Chondrocyte (in vitro differentiated cells): ENCODE data around the gene CCDC61. TPM values are rescaled to one million over a fixed set of nuclear protein-coding genes. Genes with fewer than 3 reads are reported as not detected.

Source experiments
- DNase-seq: peaks from one replicate; pipeline ENCODE4 v3.0.0; 2021; ENCODE audit warnings: mixed read lengths, low spot score
- H3K27ac Mint-ChIP-seq: one replicate; pipeline ENCODE4 v1.8.0; 2021; ENCODE audit warnings: mild to moderate bottlenecking, moderate library complexity, mixed read lengths; ENCODE audit not compliant: unreplicated experiment
- H3K27me3 Mint-ChIP-seq: 2 replicates; pipeline ENCODE4 v1.8.0; 2021; ENCODE audit warnings: low read depth, mixed read lengths
- H3K36me3 Mint-ChIP-seq: 2 replicates; pipeline ENCODE4 v1.8.0; 2021; ENCODE audit warnings: low read depth, mixed read lengths
- H3K4me1 Mint-ChIP-seq: 2 replicates; pipeline ENCODE4 v1.8.0; 2021; ENCODE audit warnings: low read depth, mild to moderate bottlenecking, mixed read lengths
- H3K4me3 Mint-ChIP-seq: one replicate; pipeline ENCODE4 v1.8.0; 2021; ENCODE audit warnings: mild to moderate bottlenecking, moderate library complexity, mixed read lengths; ENCODE audit not compliant: unreplicated experiment
- H3K9me3 Mint-ChIP-seq: 2 replicates; pipeline ENCODE4 v1.8.0; 2021; ENCODE audit warnings: low read depth, mixed read lengths
- total RNA-seq: library from RNA; stranded (reverse); gene quantifications from 3 replicates; pipeline ENCODE4 v1.2.1, GENCODE V29; 2021
- TF ChIP-seq, protein P1 (sequence below): fragments of 200-600 bp; sonication (generic); IDR thresholded peaks from 2 replicates; pipeline ENCODE4 v1.5.0; 2021; ENCODE audit warnings: antibody characterized with exemption, mild to moderate bottlenecking, moderate library complexity

CCDC61 gene
- total RNA-seq, 1 donor from 2014 or later, result 8.4 TPM

DNA sequence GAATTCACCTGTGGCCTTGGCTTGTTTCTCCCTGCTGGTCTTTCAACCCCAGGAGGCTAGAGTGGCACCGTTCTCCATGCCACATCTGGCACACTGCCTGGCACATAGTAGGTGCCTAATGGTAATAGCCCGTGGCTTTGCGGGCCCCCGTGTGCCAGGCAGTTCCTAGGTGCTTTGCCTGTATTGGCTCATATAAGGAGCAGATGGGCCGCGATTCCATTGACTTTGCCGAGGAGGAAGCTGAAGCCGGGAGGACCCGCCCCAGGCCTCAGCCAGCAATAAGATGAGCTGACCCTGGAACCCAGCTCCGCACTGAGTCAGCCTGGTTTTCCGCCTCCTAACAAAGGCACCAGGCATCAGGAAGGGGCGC, 26.8 kb downstream of the CCDC61 start:
- Mint-ChIP-seq H3K9me3 (peaks cover 3% of the 10 kb centered on the region), H3K27me3 (peaks cover 2% of the 10 kb centered on the region), H3K36me3 (peaks cover 8% of the 10 kb centered on the region), H3K27ac (no peak overlapping the region), H3K4me1 (peaks cover under 1% of the 10 kb centered on the region), H3K4me3 (no peak overlapping the region)
- no peak for DNase-seq
- TF ChIP-seq, protein P1, sequence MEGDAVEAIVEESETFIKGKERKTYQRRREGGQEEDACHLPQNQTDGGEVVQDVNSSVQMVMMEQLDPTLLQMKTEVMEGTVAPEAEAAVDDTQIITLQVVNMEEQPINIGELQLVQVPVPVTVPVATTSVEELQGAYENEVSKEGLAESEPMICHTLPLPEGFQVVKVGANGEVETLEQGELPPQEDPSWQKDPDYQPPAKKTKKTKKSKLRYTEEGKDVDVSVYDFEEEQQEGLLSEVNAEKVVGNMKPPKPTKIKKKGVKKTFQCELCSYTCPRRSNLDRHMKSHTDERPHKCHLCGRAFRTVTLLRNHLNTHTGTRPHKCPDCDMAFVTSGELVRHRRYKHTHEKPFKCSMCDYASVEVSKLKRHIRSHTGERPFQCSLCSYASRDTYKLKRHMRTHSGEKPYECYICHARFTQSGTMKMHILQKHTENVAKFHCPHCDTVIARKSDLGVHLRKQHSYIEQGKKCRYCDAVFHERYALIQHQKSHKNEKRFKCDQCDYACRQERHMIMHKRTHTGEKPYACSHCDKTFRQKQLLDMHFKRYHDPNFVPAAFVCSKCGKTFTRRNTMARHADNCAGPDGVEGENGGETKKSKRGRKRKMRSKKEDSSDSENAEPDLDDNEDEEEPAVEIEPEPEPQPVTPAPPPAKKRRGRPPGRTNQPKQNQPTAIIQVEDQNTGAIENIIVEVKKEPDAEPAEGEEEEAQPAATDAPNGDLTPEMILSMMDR, result no peak

DNA sequence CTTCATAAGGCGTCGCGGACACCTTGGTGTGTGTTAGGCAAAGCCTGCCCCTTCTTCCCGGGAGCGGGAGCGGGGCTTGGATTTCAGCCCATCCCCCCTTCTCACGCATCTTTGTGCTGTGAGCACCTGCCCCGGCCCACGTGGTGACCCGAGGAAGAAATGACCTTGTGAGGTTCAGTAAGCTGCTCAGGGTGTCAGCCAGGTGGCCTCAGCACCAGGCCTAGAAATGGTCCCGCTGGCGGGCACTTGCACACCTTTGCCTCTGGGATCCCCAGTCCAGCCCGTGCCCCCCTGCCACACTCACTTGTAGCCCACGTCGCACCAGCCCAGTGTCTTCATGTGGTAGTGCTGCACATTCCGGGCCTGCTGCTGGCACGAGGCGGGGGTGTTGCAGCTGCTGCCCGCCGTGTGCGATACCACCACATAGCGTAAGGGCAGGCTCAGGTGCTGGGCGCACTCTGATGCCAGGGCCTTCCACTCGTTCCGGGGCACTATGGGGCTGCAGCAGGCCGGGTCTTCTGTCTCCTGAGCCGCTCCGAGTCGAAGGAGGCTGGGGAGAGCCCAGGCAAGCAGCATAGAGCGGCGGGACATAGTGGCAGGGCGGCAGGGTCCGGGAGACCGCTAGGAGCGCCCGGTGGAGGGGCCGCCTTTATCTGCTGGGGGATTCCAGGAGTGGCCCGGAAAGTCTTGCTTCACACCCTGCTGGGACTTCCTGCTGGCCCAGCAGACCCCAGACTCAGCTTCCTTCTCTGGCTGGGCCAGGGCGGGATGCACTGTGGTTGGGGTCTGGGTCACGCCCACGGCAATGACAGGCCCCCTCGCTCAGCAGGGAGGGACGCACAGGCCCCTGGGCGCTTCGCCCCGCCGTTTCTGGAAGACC, 27.4 kb downstream of the CCDC61 start, which contains the start of gene PGLYRP1:
Gene PGLYRP1 (minus strand): TSS at position 623 of the 880 bp plus-strand sequence. CDS start 32 bp downstream, at position 591.
- TF ChIP-seq, protein P1, result no peak
- Mint-ChIP-seq H3K9me3 (peaks cover 3% of the 10 kb centered on the region), H3K4me3 (no peak within 1 kb of the TSS), H3K4me1 (no peaks in the 10 kb centered on the region), H3K27ac (peak within 1 kb of the TSS; percentile 2), H3K27me3 (peaks cover 2% of the 10 kb centered on the region), H3K36me3 (peaks cover 8% of the 10 kb centered on the region)
- no peak for DNase-seq

DNA sequence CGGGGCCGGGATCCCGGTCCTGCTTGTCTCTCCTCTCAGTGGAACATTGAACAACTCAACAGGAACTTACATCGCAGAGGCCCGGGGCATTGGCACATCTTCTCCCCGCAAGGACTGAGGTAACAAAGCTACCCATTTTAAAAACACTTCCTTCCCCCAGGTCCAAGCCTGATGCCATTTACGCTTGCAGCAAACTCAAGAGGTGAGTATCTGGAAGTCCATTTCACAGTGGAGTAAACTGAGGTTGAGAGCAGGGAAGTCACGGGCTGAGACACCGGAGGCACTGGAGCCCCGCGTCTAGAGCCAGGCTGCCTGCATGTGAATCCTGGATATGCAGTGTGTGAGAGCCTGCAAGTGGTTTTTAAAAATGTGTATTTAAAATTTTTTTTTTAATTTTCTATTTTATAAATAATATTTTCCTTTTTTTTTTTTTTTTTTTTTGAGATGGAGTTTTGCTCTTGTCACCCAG, 28.1 kb downstream of the CCDC61 start:
- H3K36me3 Mint-ChIP-seq, result peaks cover 8% of the 10 kb centered on the region
- peak overlapping the region; percentile 2 for H3K27ac Mint-ChIP-seq
- TF ChIP-seq, protein P1, result no peak
- H3K27me3 Mint-ChIP-seq, result peaks cover 2% of the 10 kb centered on the region
- no peak overlapping the region for H3K4me3 Mint-ChIP-seq
- no peaks in the 10 kb centered on the region for H3K4me1 Mint-ChIP-seq
- DNase-seq, result no peak
- H3K9me3 Mint-ChIP-seq, result peaks cover 3% of the 10 kb centered on the region

DNA sequence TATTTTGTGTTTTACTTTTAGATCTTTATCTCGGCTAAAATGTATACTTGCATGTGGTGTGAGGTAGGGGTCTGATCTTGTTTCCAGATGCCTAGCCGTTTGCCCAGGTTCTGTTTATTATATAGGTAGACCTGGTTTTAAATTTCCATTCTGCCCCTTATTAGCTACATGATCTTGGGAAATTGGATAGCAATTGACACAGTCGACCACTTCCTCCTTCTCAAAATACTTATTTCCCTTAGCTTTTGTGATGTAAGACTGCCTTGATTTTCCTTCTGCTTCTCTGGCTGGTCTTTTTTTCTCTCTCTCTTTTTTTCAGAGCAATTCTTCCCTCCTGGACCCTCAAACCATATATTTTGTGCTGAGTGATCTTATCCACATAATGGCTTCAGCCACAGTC, 30.6 kb downstream of the CCDC61 start:
- H3K4me3 Mint-ChIP-seq, result no peak overlapping the region
- H3K9me3 Mint-ChIP-seq, result peaks cover 3% of the 10 kb centered on the region
- peaks cover 4% of the 10 kb centered on the region for H3K27me3 Mint-ChIP-seq
- H3K36me3 Mint-ChIP-seq, result peaks cover 8% of the 10 kb centered on the region
- DNase-seq, result no peak
- TF ChIP-seq, protein P1, result no peak
- no peak overlapping the region for H3K27ac Mint-ChIP-seq
- H3K4me1 Mint-ChIP-seq, result peaks cover 2% of the 10 kb centered on the region

DNA sequence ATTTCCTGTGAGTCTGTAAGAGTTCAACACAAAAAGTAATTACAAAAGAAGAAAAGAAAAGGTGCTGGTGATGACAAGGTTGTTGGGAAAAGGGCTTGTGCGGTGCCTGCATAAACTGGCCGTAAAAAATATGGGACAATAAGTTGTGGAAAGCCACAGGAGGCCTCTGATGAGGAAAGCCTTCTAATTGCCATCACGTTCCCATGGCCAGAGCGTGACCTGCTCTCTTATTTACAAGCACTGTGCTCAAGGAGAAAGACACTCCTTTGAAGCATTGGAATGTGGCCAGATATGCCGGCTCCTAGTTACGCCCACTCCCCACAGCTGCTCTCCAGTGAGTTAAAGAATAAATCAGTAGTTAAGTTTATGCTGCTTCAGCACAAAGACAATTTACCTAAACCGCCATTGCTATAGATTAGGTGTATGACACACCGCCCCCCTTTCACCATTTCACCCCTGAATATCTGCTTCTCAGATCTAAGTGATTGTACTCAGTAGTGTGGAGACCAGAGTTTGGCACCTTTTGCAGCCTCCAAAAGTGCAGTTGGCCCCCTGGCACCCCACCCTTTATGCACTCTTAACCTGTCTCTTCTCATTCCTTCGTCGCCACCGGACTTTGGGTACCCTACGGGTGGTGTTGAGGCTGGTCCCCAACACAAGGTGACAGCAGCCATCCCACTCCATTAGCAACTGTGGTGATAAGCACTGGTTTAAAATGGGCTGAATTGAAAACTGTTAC, 35.7 kb downstream of the CCDC61 start:
- DNase-seq, result no peak
- Mint-ChIP-seq H3K4me3 (no peak overlapping the region), H3K27ac (no peak overlapping the region), H3K4me1 (peaks cover 2% of the 10 kb centered on the region), H3K36me3 (peaks cover 12% of the 10 kb centered on the region), H3K27me3 (peaks cover 14% of the 10 kb centered on the region), H3K9me3 (peaks cover 2% of the 10 kb centered on the region)
- TF ChIP-seq, protein P1, result no peak
